ENCODE measurements around the gene TTC39C.

TTC39C gene

GRCh38 chr18:24114924-24115549 lies 100.5 kb downstream of the TTC39C start:
- no peak overlapping the region for H3K27ac ChIP-seq
- TF ChIP-seq ZFX (IDR thresholded peaks at IDR 0.05) (no peak), CTCF (conservative IDR thresholded peaks at IDR 0.05) (no peak)

- no peak overlapping the region for H3K27ac ChIP-seq
Observed at GRCh38 chr18:24115628-24116027, 101.1 kb downstream of the TTC39C start.

GRCh38 chr18:24118750-24119577 lies 104.4 kb downstream of the TTC39C start:
- no peak overlapping the region for H3K27ac ChIP-seq
- TF ChIP-seq CTCF (conservative IDR thresholded peaks at IDR 0.05), result peak; percentile 93
- no peak for TF ChIP-seq ZFX (IDR thresholded peaks at IDR 0.05)

More at GRCh38 chr18:24115628-24116027, 101.1 kb downstream of the TTC39C start:
- no peak for TF ChIP-seq CTCF (conservative IDR thresholded peaks at IDR 0.05)
- TF ChIP-seq ZFX (IDR thresholded peaks at IDR 0.05), result no peak

GRCh38 chr18:24120676-24121075 lies 106.1 kb downstream of the TTC39C start:
- H3K27ac ChIP-seq, result no peak overlapping the region
- TF ChIP-seq CTCF (conservative IDR thresholded peaks at IDR 0.05) (no peak), ZFX (IDR thresholded peaks at IDR 0.05) (no peak)

GRCh38 chr18:24121625-24122024 lies 107.1 kb downstream of the TTC39C start:
- no peak overlapping the region for H3K27ac ChIP-seq
- TF ChIP-seq ZFX (IDR thresholded peaks at IDR 0.05), result no peak
- TF ChIP-seq CTCF (conservative IDR thresholded peaks at IDR 0.05), result no peak

- no peak for TF ChIP-seq ZFX (IDR thresholded peaks at IDR 0.05)
- TF ChIP-seq CTCF (conservative IDR thresholded peaks at IDR 0.05), result no peak
- no peak overlapping the region for H3K27ac ChIP-seq
Observed at GRCh38 chr18:24126155-24126961, 111.8 kb downstream of the TTC39C start.
